T-helper 1 cell treated with Interleukin-12 subunit alpha and Interleukin-12 subunit beta and Interleukin-4 antibody, amounts not matched to agents 30 μg/mL and 1 μg/mL, for 36 hours (primary cell): Measurements from ENCODE around the gene P4HTM.
"Not testable (repeated sequence)": the region's sequence is repeated elsewhere in the genome, so short reads cannot be mapped to it uniquely, and the experiment has no call there.

Experiments
- H3K27ac Mint-ChIP-seq: one replicate; pipeline ENCODE4 v1.8.0; 2021; ENCODE audit warnings: mild to moderate bottlenecking, mixed read lengths
- H3K27me3 Mint-ChIP-seq: one replicate; pipeline ENCODE4 v1.8.0; 2021; ENCODE audit warnings: low read depth, mixed read lengths
- H3K36me3 Mint-ChIP-seq: one replicate; pipeline ENCODE4 v1.8.0; 2021; ENCODE audit warnings: low read depth, mixed read lengths
- H3K4me1 Mint-ChIP-seq: one replicate; pipeline ENCODE4 v1.8.0; 2021; ENCODE audit warnings: low read depth, mixed read lengths
- H3K4me3 Mint-ChIP-seq: one replicate; pipeline ENCODE4 v1.8.0; 2021; ENCODE audit warnings: mild to moderate bottlenecking, moderate library complexity, mixed read lengths
- H3K9me3 Mint-ChIP-seq: one replicate; pipeline ENCODE4 v1.8.0; 2021; ENCODE audit warnings: mixed read lengths

P4HTM gene

DNA sequence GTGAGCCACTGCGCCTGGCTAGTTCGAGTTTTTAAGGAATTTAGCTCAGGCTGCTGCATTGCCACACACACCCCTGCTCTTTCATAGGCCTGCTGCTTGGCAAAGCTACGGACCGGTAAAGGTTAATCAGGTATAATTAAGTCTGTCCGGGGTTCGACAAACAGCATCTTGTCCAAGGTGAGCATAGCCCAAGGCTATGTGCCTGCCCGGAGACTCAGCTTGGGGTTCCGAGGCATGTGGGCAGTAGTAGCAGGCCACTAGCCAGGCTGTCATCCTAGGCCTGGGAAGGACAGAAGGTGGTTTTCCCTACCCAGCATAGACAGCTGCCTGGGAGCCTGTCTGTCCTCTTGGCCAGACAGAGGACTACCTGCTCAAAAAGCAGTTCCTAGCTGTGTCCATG, 6.6 kb downstream of the P4HTM start:
- no peak overlapping the region for H3K4me3 Mint-ChIP-seq
- H3K9me3 Mint-ChIP-seq = no peaks in the 10 kb centered on the region
- peaks cover 6% of the 10 kb centered on the region for H3K36me3 Mint-ChIP-seq
- no peak overlapping the region for H3K27ac Mint-ChIP-seq
- H3K4me1 Mint-ChIP-seq = peaks cover 17% of the 10 kb centered on the region
- H3K27me3 Mint-ChIP-seq = no peaks in the 10 kb centered on the region

DNA sequence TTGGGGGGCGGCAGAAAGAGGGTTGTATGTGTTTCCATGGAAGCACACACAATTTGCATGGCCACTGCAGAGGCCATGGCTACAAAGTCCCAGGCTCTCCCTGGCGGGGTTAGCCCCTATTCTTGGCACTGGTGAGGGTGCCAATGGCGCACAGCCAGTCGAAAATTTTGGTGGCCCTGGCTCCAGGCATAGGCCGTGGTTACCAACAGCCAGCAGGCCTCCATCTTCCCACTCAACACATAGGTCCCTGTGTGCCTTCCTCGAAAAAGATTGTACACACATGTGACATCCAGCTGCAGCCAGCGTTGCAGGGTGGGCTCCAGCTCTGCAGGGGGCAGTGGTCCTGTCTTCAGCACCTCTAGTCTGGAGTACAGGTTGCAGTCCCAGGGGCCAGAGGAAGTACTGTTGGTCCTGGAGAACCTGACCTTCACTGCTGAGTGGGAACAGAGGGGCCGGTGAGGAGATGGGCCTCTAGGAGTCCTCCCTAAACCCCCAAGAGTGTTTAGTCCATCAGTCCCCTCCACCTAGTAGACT, 7.1 kb downstream of the P4HTM start:
- no peak overlapping the region for H3K27ac Mint-ChIP-seq
- no peaks in the 10 kb centered on the region for H3K9me3 Mint-ChIP-seq
- no peaks in the 10 kb centered on the region for H3K27me3 Mint-ChIP-seq
- peaks cover 2% of the 10 kb centered on the region for H3K36me3 Mint-ChIP-seq
- no peak overlapping the region for H3K4me3 Mint-ChIP-seq
- H3K4me1 Mint-ChIP-seq = peaks cover 12% of the 10 kb centered on the region

DNA sequence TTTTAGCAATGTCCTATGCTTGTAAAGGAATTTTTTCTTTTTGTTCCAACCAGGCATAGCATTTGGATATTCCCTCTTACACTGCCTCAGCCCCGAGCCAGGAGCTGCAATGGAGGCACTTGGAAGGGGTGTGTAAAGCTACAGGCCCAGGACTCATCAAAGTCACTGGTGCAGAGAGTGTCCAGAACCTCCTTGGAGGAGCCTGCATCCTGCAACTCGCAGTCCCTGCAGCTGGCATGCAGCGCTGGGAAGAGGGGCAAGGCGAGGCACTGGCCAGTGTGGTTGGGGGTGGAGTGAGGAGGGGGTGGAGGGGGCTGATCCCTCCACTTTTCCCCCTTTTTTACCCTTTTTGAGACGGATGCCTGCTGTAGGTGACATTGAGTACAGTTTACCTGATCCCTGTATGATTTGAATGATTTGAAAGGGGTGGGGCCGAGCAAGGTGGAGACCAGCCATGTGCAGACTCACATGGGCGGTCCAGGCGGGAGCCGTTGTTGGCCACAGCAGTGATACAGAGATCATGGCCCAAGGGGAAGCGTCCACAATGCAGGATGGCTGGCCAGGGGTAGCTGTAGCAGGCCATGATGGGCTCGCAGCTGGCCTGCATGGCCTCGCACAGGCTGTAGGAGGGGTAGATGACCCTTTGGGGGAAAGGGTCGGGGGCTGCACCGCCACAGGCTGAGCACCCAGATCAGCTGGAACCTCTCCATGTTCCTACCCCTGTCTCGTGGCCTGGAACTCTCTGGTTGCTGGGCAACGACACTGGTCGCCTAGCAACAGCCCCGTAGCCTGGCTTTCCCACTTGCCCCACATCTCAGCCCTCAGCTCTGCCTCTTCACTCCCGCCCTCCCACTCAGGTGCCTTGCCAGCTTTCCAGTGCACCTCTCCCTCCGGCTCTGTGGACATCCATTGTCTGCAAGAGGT, 7.9 kb downstream of the P4HTM start:
- Mint-ChIP-seq H3K4me3 (no peak overlapping the region), H3K4me1 (peaks cover 12% of the 10 kb centered on the region), H3K36me3 (peaks cover 2% of the 10 kb centered on the region), H3K27me3 (no peaks in the 10 kb centered on the region), H3K9me3 (no peaks in the 10 kb centered on the region), H3K27ac (no peak overlapping the region)

DNA sequence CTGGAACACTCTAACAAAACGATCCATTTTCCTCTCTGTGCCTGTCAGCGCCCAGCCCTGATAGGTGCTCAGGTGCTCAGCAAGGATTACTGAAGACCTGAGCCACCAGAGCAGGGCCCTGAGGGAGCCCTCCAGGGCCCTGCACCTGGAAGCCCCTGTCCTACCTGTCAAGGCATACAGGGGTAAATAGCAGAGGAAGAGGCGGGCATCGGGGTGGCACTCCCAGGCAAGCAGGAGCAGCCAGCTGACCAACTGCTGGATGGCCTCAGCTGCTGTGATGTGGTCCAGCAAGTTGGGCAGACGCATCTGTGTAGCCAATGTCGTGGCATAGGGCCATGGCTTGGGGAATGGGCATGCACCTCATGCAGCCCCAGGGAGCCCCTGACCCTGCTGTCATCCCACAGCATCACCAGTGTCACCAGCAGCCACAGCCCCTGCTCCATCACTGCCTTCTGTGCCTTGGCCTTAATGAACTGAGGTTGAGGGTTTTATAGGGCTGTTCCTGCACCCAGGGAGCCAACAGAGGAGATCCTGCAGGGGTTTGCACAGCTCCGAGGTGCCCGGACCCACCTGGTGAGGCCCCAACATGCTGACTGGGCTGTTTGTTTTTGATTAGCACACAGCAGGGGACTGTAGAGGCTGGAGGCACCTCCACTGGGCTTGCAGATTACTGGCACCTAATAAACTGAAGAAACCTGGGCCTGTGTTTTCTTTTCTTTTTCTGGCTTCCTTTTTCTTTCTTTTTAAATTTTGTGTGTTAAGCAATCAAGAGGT, 9.2 kb downstream of the P4HTM start:
- Mint-ChIP-seq H3K27me3 (no peaks in the 10 kb centered on the region), H3K4me1 (peaks cover 5% of the 10 kb centered on the region), H3K36me3 (no peaks in the 10 kb centered on the region), H3K9me3 (no peaks in the 10 kb centered on the region), H3K4me3 (no peak overlapping the region), H3K27ac (no peak overlapping the region)

DNA sequence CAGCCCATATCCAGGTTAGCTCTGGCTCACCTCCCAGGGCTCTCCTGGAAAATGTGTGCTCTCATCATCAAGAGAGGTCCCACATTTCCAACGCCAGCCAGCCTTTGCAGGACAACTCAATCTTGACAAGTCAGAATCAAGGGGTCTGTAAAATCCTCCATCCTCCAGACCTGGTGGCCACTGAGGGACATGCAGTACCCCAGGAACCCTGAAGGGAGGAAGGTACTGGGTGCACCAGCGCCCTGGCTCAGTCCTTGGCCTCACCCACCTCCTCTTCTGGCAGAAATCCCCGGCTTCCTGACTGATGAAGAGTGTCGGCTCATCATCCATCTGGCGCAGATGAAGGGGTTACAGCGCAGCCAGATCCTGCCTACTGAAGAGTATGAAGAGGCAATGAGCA, 11.1 kb downstream of the P4HTM start:
- H3K4me3 Mint-ChIP-seq = no peak overlapping the region
- no peaks in the 10 kb centered on the region for H3K36me3 Mint-ChIP-seq
- no peaks in the 10 kb centered on the region for H3K9me3 Mint-ChIP-seq
- peaks cover 2% of the 10 kb centered on the region for H3K4me1 Mint-ChIP-seq
- no peaks in the 10 kb centered on the region for H3K27me3 Mint-ChIP-seq
- H3K27ac Mint-ChIP-seq = no peak overlapping the region

DNA sequence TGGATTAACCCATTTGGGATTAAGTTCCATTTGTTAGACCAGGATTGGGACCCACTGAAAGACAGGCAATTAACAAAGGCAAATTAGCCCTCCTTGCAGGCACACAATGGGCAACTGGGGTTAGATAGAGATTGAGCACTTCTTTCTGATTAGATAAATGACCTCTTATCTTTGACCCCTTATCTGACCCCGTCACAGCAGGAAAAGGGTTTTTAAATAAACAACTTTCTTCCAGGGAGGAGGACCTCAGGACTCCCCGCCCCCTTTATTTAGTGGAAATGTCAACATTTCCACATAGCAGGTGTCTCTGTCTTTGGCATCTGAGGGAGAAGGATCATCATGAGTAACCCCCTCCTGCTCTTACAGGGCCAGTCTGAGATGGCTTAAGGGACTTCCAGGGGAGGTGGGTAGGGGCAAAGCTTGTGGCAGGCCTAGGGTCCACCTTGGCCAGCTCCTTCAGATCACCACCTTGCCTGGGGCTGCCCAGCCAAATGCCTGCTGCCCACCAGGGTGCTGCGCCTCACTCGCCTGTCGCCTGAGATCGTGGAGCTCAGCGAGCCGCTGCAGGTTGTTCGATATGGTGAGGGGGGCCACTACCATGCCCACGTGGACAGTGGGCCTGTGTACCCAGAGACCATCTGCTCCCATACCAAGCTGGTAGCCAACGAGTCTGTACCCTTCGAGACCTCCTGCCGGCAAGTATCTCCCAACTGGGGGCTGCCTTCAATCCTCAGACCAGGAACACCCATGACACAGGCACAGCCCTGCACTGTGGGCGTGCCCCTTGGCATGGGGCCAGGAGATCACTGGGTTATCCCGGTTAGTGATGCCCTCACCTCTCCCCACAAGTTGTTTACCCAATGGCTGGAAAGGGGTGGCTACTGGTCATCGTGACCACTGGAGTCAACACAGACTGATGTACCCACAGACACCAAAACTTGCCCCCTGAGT, 14.6 kb downstream of the P4HTM start:
- H3K36me3 Mint-ChIP-seq = peaks cover 6% of the 10 kb centered on the region
- no peaks in the 10 kb centered on the region for H3K9me3 Mint-ChIP-seq
- H3K27me3 Mint-ChIP-seq = no peaks in the 10 kb centered on the region
- no peak overlapping the region for H3K27ac Mint-ChIP-seq
- H3K4me1 Mint-ChIP-seq = peaks cover 21% of the 10 kb centered on the region
- H3K4me3 Mint-ChIP-seq = no peak overlapping the region

DNA sequence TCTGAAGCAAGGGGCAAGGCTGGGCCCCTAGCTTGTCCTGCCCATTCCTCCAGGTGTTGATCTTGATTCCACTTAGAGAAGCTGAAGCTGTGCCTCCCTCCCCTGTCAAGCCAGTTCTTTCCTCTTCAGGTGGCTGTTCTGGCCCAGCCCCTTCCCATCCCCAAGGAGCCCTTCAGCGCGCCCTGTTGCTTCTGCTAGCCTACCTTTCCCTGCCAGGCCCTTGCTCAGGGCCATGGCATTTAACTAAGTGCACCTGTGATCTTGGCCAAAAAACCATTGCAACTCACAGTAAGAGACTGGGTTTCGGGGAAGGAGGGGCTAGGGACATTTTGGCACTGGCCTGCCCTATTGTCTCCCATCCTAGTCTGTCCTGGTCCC, 15.3 kb downstream of the P4HTM start:
- Mint-ChIP-seq H3K4me1 (peaks cover 21% of the 10 kb centered on the region), H3K4me3 (no peak overlapping the region), H3K27me3 (no peaks in the 10 kb centered on the region), H3K27ac (no peak overlapping the region), H3K36me3 (peaks cover 6% of the 10 kb centered on the region), H3K9me3 (no peaks in the 10 kb centered on the region)

DNA sequence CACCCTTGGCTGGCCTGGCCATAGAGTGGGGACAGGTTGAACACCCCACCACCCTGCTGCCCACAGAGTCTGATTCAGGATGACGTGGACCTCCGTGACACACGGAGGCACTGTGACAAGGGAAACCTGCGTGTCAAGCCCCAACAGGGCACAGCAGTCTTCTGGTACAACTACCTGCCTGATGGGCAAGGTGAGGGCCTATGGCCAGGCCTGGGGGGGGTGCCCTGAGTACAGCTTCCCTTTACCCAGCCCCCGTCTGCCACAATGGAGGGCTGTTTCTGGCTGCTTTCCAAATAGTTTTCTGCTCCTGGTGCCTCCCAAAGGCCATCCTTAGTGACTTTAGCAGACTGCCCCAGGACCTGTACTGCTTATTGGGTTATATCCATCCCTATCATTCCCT, 16.0 kb downstream of the P4HTM start:
- peaks cover 19% of the 10 kb centered on the region for H3K4me1 Mint-ChIP-seq
- no peaks in the 10 kb centered on the region for H3K9me3 Mint-ChIP-seq
- H3K4me3 Mint-ChIP-seq = peak overlapping the region; percentile 99
- no peaks in the 10 kb centered on the region for H3K27me3 Mint-ChIP-seq
- H3K36me3 Mint-ChIP-seq = peaks cover 6% of the 10 kb centered on the region
- peak overlapping the region; percentile 99 for H3K27ac Mint-ChIP-seq

DNA sequence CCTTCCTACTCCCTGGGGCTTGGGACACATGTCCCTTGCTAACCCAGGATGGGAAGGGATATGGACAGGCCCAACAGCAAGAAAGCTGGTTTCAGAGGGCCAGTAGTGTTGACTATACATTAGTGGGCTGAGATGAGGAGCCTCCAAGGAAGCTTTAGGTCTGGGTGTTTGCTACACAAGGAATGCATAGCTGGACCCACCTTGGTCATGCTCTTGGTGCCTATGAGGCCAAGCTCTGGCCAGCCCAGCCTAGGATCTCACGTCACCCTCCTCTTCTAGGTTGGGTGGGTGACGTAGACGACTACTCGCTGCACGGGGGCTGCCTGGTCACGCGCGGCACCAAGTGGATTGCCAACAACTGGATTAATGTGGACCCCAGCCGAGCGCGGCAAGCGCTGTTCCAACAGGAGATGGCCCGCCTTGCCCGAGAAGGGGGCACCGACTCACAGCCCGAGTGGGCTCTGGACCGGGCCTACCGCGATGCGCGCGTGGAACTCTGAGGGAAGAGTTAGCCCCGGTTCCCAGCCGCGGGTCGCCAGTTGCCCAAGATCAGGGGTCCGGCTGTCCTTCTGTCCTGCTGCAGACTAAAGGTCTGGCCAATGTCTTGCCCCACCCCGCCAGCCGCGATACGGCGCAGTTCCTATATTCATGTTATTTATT, 16.5 kb downstream of the P4HTM start:
- Mint-ChIP-seq H3K9me3 (no peaks in the 10 kb centered on the region), H3K4me1 (peaks cover 19% of the 10 kb centered on the region), H3K36me3 (peaks cover 7% of the 10 kb centered on the region), H3K27ac (peak overlapping the region; percentile 99), H3K27me3 (no peaks in the 10 kb centered on the region), H3K4me3 (peak overlapping the region; percentile 99)

DNA sequence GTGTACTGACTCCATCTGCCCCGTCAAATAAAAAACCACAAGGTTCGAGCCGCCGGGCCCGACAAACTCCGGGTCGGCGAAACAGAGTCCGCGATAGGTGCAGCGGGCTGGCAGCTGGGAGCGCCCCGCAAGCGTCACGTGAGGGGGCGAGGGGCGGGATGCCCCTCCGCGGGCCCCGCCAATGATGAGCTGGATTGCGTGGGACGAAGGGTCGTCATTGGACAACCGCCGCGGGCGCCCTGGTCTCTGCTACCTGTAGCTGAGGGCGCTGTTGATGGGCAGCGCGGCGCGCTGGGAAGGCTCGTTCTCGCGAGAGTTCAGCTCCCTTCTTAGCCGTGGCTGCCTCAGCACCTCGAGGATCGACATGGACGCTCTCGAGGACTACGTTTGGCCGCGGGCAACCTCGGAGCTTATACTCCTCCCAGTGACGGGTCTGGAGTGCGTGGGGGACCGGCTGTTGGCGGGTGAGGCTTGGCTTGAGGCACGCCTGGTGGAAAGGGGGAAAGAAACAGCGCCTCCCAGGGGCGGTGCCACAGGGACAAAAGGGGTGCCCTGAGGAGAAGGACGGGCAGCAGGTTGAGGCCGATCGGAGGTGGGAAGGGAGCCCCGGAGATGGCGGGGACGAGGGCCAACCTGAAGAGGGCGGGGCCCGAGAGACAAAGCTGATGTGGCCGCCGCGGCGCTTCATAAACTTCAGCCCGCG, 17.2 kb downstream of the P4HTM start, which contains the start of gene WDR6:
Gene WDR6 (plus strand): TSS at position 324 of the 703 bp plus-strand sequence. CDS start 41 bp downstream, at position 365.
- Mint-ChIP-seq H3K27me3 (no peaks in the 10 kb centered on the region), H3K36me3 (peaks cover 13% of the 10 kb centered on the region), H3K27ac (peak within 1 kb of the TSS; percentile 99), H3K4me1 (peaks cover 21% of the 10 kb centered on the region), H3K4me3 (peak within 1 kb of the TSS; percentile 99), H3K9me3 (no peaks in the 10 kb centered on the region)

DNA sequence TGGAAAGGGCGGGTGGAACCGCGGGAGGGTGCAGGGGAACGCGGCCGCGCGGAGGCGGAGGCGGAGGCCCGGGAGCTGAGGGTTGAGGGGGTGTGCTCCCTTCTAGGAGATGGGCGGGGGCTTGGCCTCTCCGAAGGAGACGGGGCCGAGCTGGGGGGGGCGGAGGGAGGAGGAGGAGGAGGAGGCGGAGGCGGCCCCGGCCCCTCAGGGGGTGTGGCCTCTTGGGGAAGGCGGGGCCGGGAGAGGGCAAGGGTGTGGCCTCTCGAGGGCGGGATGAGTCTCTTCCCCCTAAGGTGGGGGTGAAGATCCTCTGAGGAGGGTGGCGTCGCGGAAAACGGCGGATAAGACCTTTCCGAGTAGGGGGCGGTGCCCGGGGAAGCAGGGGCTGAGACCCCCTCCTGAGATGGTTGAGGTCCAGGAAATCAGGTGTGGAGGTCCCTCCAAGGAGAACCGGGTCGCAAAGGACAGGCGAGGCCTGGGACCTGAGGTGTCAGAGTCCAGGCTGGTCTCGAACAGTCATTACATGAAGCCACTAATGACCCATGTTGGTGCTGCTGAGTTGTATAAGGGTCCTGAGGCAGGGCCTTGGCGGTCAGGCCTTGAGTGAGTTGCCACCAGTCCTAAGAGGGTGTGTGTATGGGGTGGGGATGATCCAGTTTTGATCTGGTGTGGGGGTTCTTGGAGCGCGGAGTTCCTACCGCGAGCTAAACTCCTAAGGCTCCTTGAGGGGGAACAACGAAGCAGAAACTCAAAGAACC, 17.9 kb downstream of the P4HTM start:
- Mint-ChIP-seq H3K36me3 (peaks cover 14% of the 10 kb centered on the region), H3K4me3 (peak overlapping the region; percentile 99), H3K9me3 (no peaks in the 10 kb centered on the region), H3K27me3 (no peaks in the 10 kb centered on the region), H3K4me1 (peaks cover 22% of the 10 kb centered on the region), H3K27ac (peak overlapping the region; percentile 99)

DNA sequence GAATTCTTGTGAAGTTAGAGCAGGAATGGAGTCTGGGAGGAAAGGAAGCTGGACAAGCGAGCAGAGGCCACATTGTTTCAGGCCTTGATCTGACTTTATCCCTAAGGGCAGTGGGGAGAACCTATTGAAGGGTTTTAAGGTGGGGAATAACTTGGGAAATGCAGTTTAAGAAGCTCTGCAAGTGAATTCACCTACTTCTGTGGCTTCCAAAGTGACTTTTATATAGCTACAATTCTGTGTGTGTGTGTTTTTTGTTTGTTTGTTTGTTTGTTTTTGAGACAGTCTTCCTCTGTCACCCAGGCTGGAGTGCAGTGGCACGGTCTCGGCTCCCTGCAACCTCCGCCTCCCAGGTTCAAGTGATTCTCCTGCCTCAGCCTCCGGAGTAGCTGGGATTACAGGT, 18.6 kb downstream of the P4HTM start:
- H3K9me3 Mint-ChIP-seq, H3K27ac Mint-ChIP-seq, H3K27me3 Mint-ChIP-seq: not testable (repeated sequence)
- Mint-ChIP-seq H3K36me3 (peaks cover 14% of the 10 kb centered on the region), H3K4me1 (peaks cover 22% of the 10 kb centered on the region), H3K4me3 (peak overlapping the region; percentile 99)
